IPS DF 6.9 (cell line): ENCODE data around the gene ARHGEF39.

Experiments used
- DNase-seq: peaks from one replicate; pipeline ENCODE4 v3.0.0-alpha.2; 2013; ENCODE audit warnings: low read depth, low spot score
- H3K27ac ChIP-seq: one replicate; pipeline ENCODE4 v1.5.1; 2013; ENCODE audit warnings: low read length, control low read depth
- H3K27me3 ChIP-seq: 2 replicates; pipeline ENCODE4 v1.6.1; 2013; ENCODE audit warnings: mild to moderate bottlenecking, low read length; ENCODE audit not compliant: control insufficient read depth, insufficient read depth
- H3K36me3 ChIP-seq: 2 replicates; pipeline ENCODE4 v1.6.1; 2013; ENCODE audit warnings: low read length; ENCODE audit not compliant: control insufficient read depth, insufficient read depth
- H3K4me1 ChIP-seq: 2 replicates; pipeline ENCODE4 v1.6.1; 2013; ENCODE audit warnings: low read length; ENCODE audit not compliant: control insufficient read depth, insufficient read depth
- H3K4me3 ChIP-seq: 2 replicates; pipeline ENCODE4 v1.5.1; 2013; ENCODE audit warnings: mild to moderate bottlenecking, low read length
- H3K9me3 ChIP-seq: 2 replicates; pipeline ENCODE4 v1.6.1; 2013; ENCODE audit warnings: low read length, inconsistent platforms; ENCODE audit not compliant: control insufficient read depth, insufficient read depth
- WGBS: extraction: QIAGEN DNeasy Blood & Tissue Kit; methylation state at CpG from one replicate; pipeline ENCODE4 v1.1.7; 2013; ENCODE audit warnings: mixed read lengths, missing lambda C conversion rate; ENCODE audit not compliant: insufficient read length, insufficient coverage; 5-methylcytosine and 5-hydroxymethylcytosine counted together

Gene ARHGEF39

GRCh38 chr9:35675204-35675603 lies 10.2 kb upstream of the ARHGEF39 start:
- no peak overlapping the region for H3K27ac ChIP-seq
- peak overlapping the region; percentile 27; the same call in 1 of the 2 replicates for H3K4me3 ChIP-seq
- no peaks in the 10 kb centered on the region for H3K36me3 ChIP-seq
- H3K4me1 ChIP-seq = no peaks in the 10 kb centered on the region; the same call in 1 of the 2 replicates
- no CpG with 5 or more reads among the region's 13 CpGs for WGBS
- H3K9me3 ChIP-seq = no peaks in the 10 kb centered on the region
- no peaks in the 10 kb centered on the region; the same call in 1 of the 2 replicates for H3K27me3 ChIP-seq
- DNase-seq = no peak

DNA sequence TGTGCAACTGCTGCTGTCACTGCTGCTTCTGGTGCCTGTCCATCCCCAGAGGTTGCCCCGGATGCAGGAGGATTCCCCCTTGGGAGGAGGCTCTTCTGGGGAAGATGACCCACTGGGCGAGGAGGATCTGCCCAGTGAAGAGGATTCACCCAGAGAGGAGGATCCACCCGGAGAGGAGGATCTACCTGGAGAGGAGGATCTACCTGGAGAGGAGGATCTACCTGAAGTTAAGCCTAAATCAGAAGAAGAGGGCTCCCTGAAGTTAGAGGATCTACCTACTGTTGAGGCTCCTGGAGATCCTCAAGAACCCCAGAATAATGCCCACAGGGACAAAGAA lies 9.0 kb upstream of the ARHGEF39 start:
- no peak overlapping the region for H3K27ac ChIP-seq
- no CpG with 5 or more reads among the region's 3 CpGs for WGBS

DNA sequence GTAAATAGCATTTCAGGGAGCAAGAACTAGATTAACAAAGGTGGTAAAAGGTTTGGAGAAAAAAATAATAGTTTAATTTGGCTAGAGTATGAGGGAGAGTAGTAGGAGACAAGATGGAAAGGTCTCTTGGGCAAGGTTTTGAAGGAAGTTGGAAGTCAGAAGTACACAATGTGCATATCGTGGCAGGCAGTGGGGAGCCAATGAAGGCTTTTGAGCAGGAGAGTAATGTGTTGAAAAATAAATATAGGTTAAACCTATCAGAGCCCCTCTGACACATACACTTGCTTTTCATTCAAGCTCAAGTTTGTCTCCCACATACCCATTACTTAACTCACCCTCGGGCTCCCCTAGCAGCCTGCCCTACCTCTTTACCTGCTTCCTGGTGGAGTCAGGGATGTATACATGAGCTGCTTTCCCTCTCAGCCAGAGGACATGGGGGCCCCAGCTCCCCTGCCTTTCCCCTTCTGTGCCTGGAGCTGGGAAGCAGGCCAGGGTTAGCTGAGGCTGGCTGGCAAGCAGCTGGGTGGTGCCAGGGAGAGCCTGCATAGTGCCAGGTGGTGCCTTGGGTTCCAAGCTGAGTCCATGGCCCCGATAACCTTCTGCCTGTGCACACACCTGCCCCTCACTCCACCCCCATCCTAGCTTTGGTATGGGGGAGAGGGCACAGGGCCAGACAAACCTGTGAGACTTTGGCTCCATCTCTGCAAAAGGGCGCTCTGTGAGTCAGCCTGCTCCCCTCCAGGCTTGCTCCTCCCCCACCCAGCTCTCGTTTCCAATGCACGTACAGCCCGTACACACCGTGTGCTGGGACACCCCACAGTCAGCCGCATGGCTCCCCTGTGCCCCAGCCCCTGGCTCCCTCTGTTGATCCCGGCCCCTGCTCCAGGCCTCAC lies 8.4 kb upstream of the ARHGEF39 start, which contains the start of gene CA9:
CA9 (plus strand) TSS at position 797 of the 893 bp plus-strand sequence; CDS start at position 829, 32 bp downstream.
- WGBS = no CpG with 5 or more reads among the region's 10 CpGs
- Histone ChIP-seq H3K27me3 (no peaks in the 10 kb centered on the region; the same call in 1 of the 2 replicates), H3K27ac (no peak within 1 kb of the TSS), H3K36me3 (no peaks in the 10 kb centered on the region), H3K9me3 (no peaks in the 10 kb centered on the region), H3K4me1 (no peaks in the 10 kb centered on the region; the same call in 1 of the 2 replicates), H3K4me3 (no peak within 1 kb of the TSS)
- no peak for DNase-seq

More for the DNA sequence above, 9.0 kb upstream of the ARHGEF39 start:
- Histone ChIP-seq H3K36me3 (no peaks in the 10 kb centered on the region), H3K4me3 (no peak overlapping the region), H3K27me3 (no peaks in the 10 kb centered on the region; the same call in 1 of the 2 replicates), H3K4me1 (no peaks in the 10 kb centered on the region; the same call in 1 of the 2 replicates), H3K9me3 (no peaks in the 10 kb centered on the region)
- DNase-seq = no peak

- Histone ChIP-seq H3K36me3 (no peaks in the 10 kb centered on the region), H3K27ac (no peak overlapping the region), H3K27me3 (no peaks in the 10 kb centered on the region; the same call in 1 of the 2 replicates), H3K4me3 (no peak overlapping the region), H3K4me1 (no peaks in the 10 kb centered on the region), H3K9me3 (no peaks in the 10 kb centered on the region)
- WGBS = no CpG with 5 or more reads among the region's 6 CpGs
- no peak for DNase-seq
These were observed 4.5 kb upstream of the ARHGEF39 start for GRCh38 chr9:35669331-35670145.

DNA sequence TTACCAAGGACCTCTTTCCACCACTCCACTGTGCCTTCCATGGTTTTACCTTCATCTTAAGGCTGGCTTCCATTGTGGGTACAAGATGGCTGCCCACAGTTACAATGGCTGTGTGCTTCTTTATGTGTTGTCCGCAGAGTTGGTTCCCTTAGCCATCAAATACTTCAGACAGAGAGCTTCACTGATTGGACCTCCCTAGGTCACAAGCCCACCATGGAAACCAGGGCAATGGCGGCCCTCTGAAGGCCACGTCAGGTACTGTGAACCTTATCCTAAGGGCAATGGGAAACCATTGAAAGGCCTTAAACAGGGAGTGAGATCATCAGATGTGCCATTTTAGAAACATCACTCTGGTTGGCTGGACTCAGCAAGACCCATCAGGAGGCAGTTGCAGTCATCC lies 2.9 kb upstream of the ARHGEF39 start:
- H3K4me1 ChIP-seq = no peaks in the 10 kb centered on the region
- WGBS = no CpG with 5 or more reads among the region's 3 CpGs

GRCh38 chr9:35666549-35666948 lies 1.6 kb upstream of the ARHGEF39 start:
- no CpG with 5 or more reads among the region's 5 CpGs for whole genome bisulfite sequencing
- no peak overlapping the region for H3K4me3 ChIP-seq
- H3K27ac ChIP-seq = no peak overlapping the region
- no peaks in the 10 kb centered on the region for H3K4me1 ChIP-seq
- no peak for DNase-seq
- H3K36me3 ChIP-seq = no peaks in the 10 kb centered on the region
- no peaks in the 10 kb centered on the region for H3K9me3 ChIP-seq
- no peaks in the 10 kb centered on the region for H3K27me3 ChIP-seq

More for the DNA sequence above, 2.9 kb upstream of the ARHGEF39 start:
- Histone ChIP-seq H3K27me3 (no peaks in the 10 kb centered on the region), H3K9me3 (no peaks in the 10 kb centered on the region), H3K36me3 (no peaks in the 10 kb centered on the region), H3K27ac (no peak overlapping the region), H3K4me3 (no peak overlapping the region)
- DNase-seq = no peak

DNA sequence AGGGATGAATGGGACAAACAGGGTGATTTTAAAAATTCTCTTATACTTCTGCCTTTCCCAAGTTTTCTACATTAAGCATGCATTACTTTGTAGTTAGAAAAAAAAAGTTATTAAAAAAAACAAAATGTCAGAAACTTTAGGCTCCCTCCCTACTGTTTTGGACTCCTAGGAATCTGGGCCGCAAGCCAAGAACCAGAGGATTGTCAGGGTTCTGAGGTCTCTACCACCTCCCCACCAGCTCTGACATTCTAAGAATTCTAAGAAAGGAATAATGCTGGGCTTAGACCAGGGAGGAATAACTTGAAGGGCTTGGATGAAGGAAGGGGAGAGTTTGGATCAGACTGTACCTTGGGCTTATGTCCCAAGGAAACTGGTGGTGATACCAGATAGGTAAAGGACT lies 1.1 kb upstream of the ARHGEF39 start:
- H3K27ac ChIP-seq = no peak overlapping the region
- H3K4me3 ChIP-seq = no peak overlapping the region
- WGBS = no CpG with 5 or more reads among the region's 1 CpG
- no peaks in the 10 kb centered on the region for H3K4me1 ChIP-seq
- H3K9me3 ChIP-seq = no peaks in the 10 kb centered on the region
- H3K27me3 ChIP-seq = no peaks in the 10 kb centered on the region
- H3K36me3 ChIP-seq = peaks cover under 1% of the 10 kb centered on the region
- DNase-seq = no peak

DNA sequence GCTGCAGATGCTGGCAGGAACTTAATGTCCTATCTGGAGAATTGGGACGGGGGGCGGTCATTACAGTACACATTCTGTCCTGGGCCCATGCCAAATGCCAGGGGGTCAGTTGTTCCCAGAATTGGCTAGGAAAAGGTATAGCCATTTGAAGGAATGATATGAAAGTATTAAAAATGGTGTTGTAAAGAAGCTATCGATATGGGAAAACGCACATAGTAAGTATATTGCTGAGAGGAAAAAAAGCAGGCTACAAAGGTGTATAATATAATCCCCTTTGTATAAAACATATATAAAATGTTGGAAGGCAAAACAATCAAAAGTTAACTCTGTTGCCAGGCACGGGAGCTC lies 450 bp upstream of the ARHGEF39 start:
- Histone ChIP-seq H3K9me3 (no peaks in the 10 kb centered on the region), H3K4me1 (no peaks in the 10 kb centered on the region), H3K27ac (no peak overlapping the region)

GRCh38 chr9:35662437-35662836 lies 2.6 kb downstream of the ARHGEF39 start:
- Histone ChIP-seq H3K9me3 (no peaks in the 10 kb centered on the region), H3K36me3 (peaks cover 6% of the 10 kb centered on the region), H3K27me3 (no peaks in the 10 kb centered on the region), H3K4me3 (no peak overlapping the region), H3K27ac (no peak overlapping the region), H3K4me1 (no peaks in the 10 kb centered on the region)
- WGBS = no CpG with 5 or more reads among the region's 7 CpGs
- DNase-seq = no peak

More for the DNA sequence above, 450 bp upstream of the ARHGEF39 start:
- WGBS = 100% methylated on average over 2 of the region's 5 CpGs
- H3K36me3 ChIP-seq = peaks cover 6% of the 10 kb centered on the region
- H3K4me3 ChIP-seq = peak overlapping the region; percentile 60; the same call in 1 of the 2 replicates
- H3K27me3 ChIP-seq = no peaks in the 10 kb centered on the region
- no peak for DNase-seq

DNA sequence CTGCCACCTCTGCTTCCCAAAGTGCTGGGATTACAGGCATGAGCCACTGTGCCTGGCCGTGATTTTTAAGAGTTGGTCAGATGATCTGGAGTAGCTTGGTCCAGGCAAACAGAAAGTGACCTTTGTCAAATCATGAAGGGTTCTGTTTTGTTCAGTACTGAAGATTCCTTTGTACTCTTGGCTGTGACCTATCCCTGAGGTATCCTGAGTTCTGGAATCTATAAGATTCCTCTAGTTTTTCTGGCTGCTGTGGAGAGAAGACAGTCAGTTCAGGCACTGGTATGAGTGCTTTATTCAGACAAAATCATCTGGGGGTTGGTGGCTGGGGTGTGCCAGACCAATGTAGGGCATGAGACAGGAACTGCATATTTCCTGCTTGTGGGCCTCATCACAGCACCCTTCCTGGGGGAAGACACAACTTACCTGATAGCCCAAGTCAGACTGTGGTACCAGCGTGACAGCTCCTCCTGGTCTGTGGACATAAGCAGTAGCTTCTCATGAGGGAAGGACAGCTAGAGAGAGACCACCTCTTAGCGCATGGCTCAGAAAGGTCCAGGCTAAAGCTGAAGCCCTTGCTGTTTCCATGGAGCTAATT lies 3.1 kb downstream of the ARHGEF39 start:
- Histone ChIP-seq H3K36me3 (peaks cover 6% of the 10 kb centered on the region), H3K27me3 (no peaks in the 10 kb centered on the region), H3K4me3 (no peak overlapping the region), H3K27ac (no peak overlapping the region), H3K4me1 (no peaks in the 10 kb centered on the region), H3K9me3 (no peaks in the 10 kb centered on the region)
- DNase-seq = no peak
- whole genome bisulfite sequencing = no CpG with 5 or more reads among the region's 3 CpGs
